Thyroid gland (tissue), 4 donors: ENCODE data around the gene LGI2. TPM values are rescaled to one million over a fixed set of nuclear protein-coding genes. Genes with fewer than 3 reads are reported as not detected.

Experiments used
- DNase-seq, 2 donors: peaks; one replicate each; pipeline ENCODE4 v3.0.0-alpha.2; 2019
- H3K27ac ChIP-seq, 3 donors: fragments of 200-600 bp; sonication (generic); 1 replicate in 2 of 3; 2 replicates in 1 of 3; pipeline ENCODE4 v1.5.1; 2016 to 2019; ENCODE audit warnings: mild to moderate bottlenecking in 1 of 3, moderate library complexity in 1 of 3
- H3K27me3 ChIP-seq: fragments of 200-600 bp; sonication (generic); one replicate; pipeline ENCODE4 v1.5.1; 2019
- H3K36me3 ChIP-seq, 2 donors: fragments of 200-600 bp; sonication (generic); one replicate each; pipeline ENCODE4 v1.5.1; 2016 to 2019
- H3K4me1 ChIP-seq, 2 donors: fragments of 200-600 bp; sonication (generic); one replicate each; pipeline ENCODE4 v1.5.1; 2017 to 2019
- H3K4me3 ChIP-seq, 3 donors: fragments of 200-600 bp; sonication (generic); replicated peaks in 1 of 3; 1 replicate in 2 of 3; 2 replicates in 1 of 3; pipeline ENCODE4 v1.5.1; 2016; ENCODE audit warnings: mild to moderate bottlenecking in 1 of 3
- H3K9me3 ChIP-seq: fragments of 200-600 bp; sonication (generic); one replicate; pipeline ENCODE4 v1.5.1; 2017
- CTCF ChIP-seq, 6 experiments: fragments of 200-600 bp in 3 of 6; fragments of 450-650 bp in 3 of 6; sonication (generic) in 3 of 6; IDR thresholded peaks; one replicate each; pipeline ENCODE4 v1.5.1; 2016 to 2019; ENCODE audit warnings: antibody characterized with exemption in 6 of 6, mild to moderate bottlenecking in 2 of 6, inconsistent platforms in 1 of 6, moderate library complexity in 1 of 6
- POLR2A ChIP-seq, 2 donors: fragments of 450-650 bp; IDR thresholded peaks; one replicate each; pipeline ENCODE4 v1.6.1; 2017; ENCODE audit warnings: antibody characterized with exemption in 2 of 2, mild to moderate bottlenecking in 2 of 2, moderate library complexity in 1 of 2
- WGBS, 2 donors: methylation state at CpG; one replicate each; pipeline ENCODE4 v1.1.5; 2017; 5-methylcytosine and 5-hydroxymethylcytosine counted together
- intact Hi-C: fragments of 100-400 bp; cut with DNase I; formaldehyde crosslinking; loops from one replicate; pipeline ENCODE4 v1.15.1; 2023
- total RNA-seq, 4 donors: library from RNA; depleted of rRNA; stranded (reverse); fragments of >200 nt; gene quantifications; one replicate each; pipeline ENCODE4 v1.2.3, GENCODE V29; 2016

The LGI2 gene
- total RNA-seq, 4 donors from 2014 or later: 0.45 to 3.7 (median 2.2) TPM

GRCh38 chr4:25031077-25031621 lies 403 bp upstream of the LGI2 start:
- no peak overlapping the region for H3K27ac ChIP-seq
- H3K4me1 ChIP-seq: peaks cover 10 to 14% of the 10 kb centered on the region in 2 donors
- WGBS, 2 donors: 6 to 8% methylated on average over 18 to 20 of the region's 26 CpGs
- H3K36me3 ChIP-seq: no peaks in the 10 kb centered on the region
- H3K27me3 ChIP-seq: no peaks in the 10 kb centered on the region
- intact Hi-C loops: no loop called here
- peak; percentile 40 to 44 for DNase-seq
- H3K9me3 ChIP-seq: no peaks in the 10 kb centered on the region
- peak overlapping the region in 2 of 3 donors; percentile 30 to 41 for H3K4me3 ChIP-seq
- no peak for TF ChIP-seq CTCF (IDR thresholded peaks at IDR 0.05)
- TF ChIP-seq POLR2A (IDR thresholded peaks at IDR 0.05): no peak

DNA sequence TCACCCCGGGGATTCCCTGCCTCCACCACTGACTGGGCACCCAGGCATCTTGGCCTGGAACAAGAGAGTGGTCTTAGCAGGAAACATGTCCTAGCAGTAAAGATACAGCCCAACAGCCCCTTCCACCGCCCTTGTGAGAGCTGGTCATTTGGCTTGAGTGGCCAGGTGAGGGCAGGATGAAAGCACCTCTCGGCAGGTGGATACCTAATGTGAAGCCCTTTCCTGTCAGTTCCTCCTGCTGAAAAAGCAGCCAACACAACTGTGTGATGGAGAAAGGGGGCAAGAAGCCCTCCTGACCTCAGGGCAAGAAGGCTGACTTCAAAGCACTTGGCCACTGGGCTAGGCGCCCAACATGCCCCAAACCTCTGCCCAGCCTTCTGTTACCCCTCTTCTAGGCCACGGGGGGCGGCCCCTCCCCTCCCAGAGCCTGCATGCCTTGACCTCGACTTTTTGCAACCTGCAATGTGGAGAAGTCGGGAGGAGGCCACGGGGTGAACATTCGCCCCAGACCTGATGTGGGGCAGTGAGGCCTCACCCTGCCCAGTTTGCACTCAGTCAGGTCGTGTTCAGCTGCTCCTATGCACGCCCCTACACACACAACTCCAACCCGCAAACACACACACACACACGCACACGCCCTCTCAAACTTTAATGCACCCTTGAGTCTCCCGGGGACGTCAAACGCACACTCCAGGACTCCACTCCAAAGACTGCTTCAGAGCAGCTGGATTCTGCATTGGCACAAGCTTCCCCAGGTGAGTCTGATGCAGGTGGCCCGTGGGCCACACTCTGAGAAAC lies 1.1 kb downstream of the LGI2 start:
- peaks cover 10 to 11% of the 10 kb centered on the region in 2 donors for H3K4me1 ChIP-seq
- peak; percentile 44 to 55 for DNase-seq
- intact Hi-C loops: no loop called here
- no peak overlapping the region for H3K27ac ChIP-seq
- peak overlapping the region in 2 of 3 donors; percentile 14 to 41 for H3K4me3 ChIP-seq
- TF ChIP-seq POLR2A (IDR thresholded peaks at IDR 0.05) (no peak), CTCF (IDR thresholded peaks at IDR 0.05) (no peak)
- 43 to 49% methylated on average over 18 of the region's 19 CpGs for WGBS, 2 donors
- H3K27me3 ChIP-seq: no peaks in the 10 kb centered on the region
- no peaks in the 10 kb centered on the region for H3K9me3 ChIP-seq
- H3K36me3 ChIP-seq: no peaks in the 10 kb centered on the region

GRCh38 chr4:25028851-25029250 lies 1.9 kb downstream of the LGI2 start:
- H3K27ac ChIP-seq: no peak overlapping the region
- TF ChIP-seq CTCF (IDR thresholded peaks at IDR 0.05): no peak
- TF ChIP-seq POLR2A (IDR thresholded peaks at IDR 0.05): no peak
- WGBS, 2 donors: 91 to 96% methylated on average over 3 of the region's 3 CpGs
- H3K36me3 ChIP-seq: no peaks in the 10 kb centered on the region
- no peaks in the 10 kb centered on the region for H3K9me3 ChIP-seq
- no peak for DNase-seq
- intact Hi-C loops: no loop called here
- peaks cover 10 to 11% of the 10 kb centered on the region in 2 donors for H3K4me1 ChIP-seq
- H3K27me3 ChIP-seq: no peaks in the 10 kb centered on the region
- no peak overlapping the region for H3K4me3 ChIP-seq

- H3K4me1 ChIP-seq: no peaks in the 10 kb centered on the region
- no peak for TF ChIP-seq CTCF (IDR thresholded peaks at IDR 0.05)
- TF ChIP-seq POLR2A (IDR thresholded peaks at IDR 0.05): no peak
- no peak overlapping the region for H3K4me3 ChIP-seq
- no peak for DNase-seq
- H3K27ac ChIP-seq: no peak overlapping the region
- H3K36me3 ChIP-seq: no peaks in the 10 kb centered on the region
- no peaks in the 10 kb centered on the region for H3K9me3 ChIP-seq
- no peaks in the 10 kb centered on the region for H3K27me3 ChIP-seq
- WGBS, 2 donors: 100% methylated on average over 1 of the region's 1 CpG
- intact Hi-C loops: no loop called here
Measured at GRCh38 chr4:25022766-25023165, 8.0 kb downstream of the LGI2 start.

GRCh38 chr4:25021216-25021615 lies 9.5 kb downstream of the LGI2 start:
- no peak for DNase-seq
- WGBS, 2 donors: 54 to 68% methylated on average over 2 of the region's 2 CpGs
- no peaks in the 10 kb centered on the region for H3K36me3 ChIP-seq
- no peak for TF ChIP-seq POLR2A (IDR thresholded peaks at IDR 0.05)
- no peak for TF ChIP-seq CTCF (IDR thresholded peaks at IDR 0.05)
- H3K27me3 ChIP-seq: no peaks in the 10 kb centered on the region
- intact Hi-C loops: no loop called here
- H3K27ac ChIP-seq: no peak overlapping the region
- no peaks in the 10 kb centered on the region for H3K4me1 ChIP-seq
- H3K4me3 ChIP-seq: no peak overlapping the region
- H3K9me3 ChIP-seq: no peaks in the 10 kb centered on the region
